H1 (cell line): Measurements from ENCODE around the gene ADRA2C. TPM values are rescaled to one million over a fixed set of nuclear protein-coding genes. Genes with fewer than 3 reads are reported as not detected.

Experiments
- CTCF ChIA-PET: fragments of 300-600 bp; sonication (Branson Sonifier 250); formaldehyde crosslinking; loops from one replicate; lab custom pipeline; 2021; ENCODE audit not compliant: partially characterized antibody; lab: Charles Lee
- POLR2A ChIA-PET: fragments of 300-600 bp; sonication (Branson Sonifier 250); formaldehyde crosslinking; loops from one replicate; lab custom pipeline; 2021; ENCODE audit warnings: inconsistent platforms; ENCODE audit not compliant: partially characterized antibody; lab: Charles Lee
- DNase-seq, 2 experiments: peaks; one replicate each; pipeline versions ENCODE4 v3.0.0 to v3.0.0-alpha.2; 2010 to 2022; ENCODE audit warnings: low spot score in 2 of 2, low read depth in 1 of 2, mixed read lengths in 1 of 2
- FAIRE-seq: peaks from 2 replicates; lab custom pipeline; 2011; peaks lifted over from hg19 to GRCh38; lab: Jason Lieb, UNC
- H2AFZ ChIP-seq: 2 replicates; pipeline ENCODE4 v1.8.1; 2012; ENCODE audit warnings: low read length, inconsistent platforms
- H2AK5ac ChIP-seq: 2 replicates; pipeline ENCODE4 v1.6.1; 2013; ENCODE audit warnings: low read depth, low read length
- H2BK120ac ChIP-seq: replicated peaks from 2 replicates; pipeline ENCODE3; 2013; ENCODE audit warnings: low read depth, low read length, inconsistent platforms
- H2BK12ac ChIP-seq: 2 replicates; pipeline ENCODE4 v1.6.1; 2013; ENCODE audit warnings: low read depth, low read length
- H2BK15ac ChIP-seq: 2 replicates; pipeline ENCODE4 v1.6.1; 2013; ENCODE audit warnings: low read length
- H2BK20ac ChIP-seq: 2 replicates; pipeline ENCODE4 v1.6.1; 2013; ENCODE audit warnings: low read length
- H2BK5ac ChIP-seq: 2 replicates; pipeline ENCODE4 v1.6.1; 2013; ENCODE audit warnings: low read depth, low read length
- H3K14ac ChIP-seq: 2 replicates; pipeline ENCODE4 v1.6.1; 2013; ENCODE audit warnings: inconsistent platforms; ENCODE audit not compliant: insufficient read length
- H3K18ac ChIP-seq: 2 replicates; pipeline ENCODE4 v1.6.1; 2013; ENCODE audit warnings: low read length; ENCODE audit errors: extremely low read depth
- H3K23ac ChIP-seq: 2 replicates; pipeline ENCODE4 v1.6.1; 2013; ENCODE audit warnings: inconsistent platforms; ENCODE audit not compliant: insufficient read length
- H3K23me2 ChIP-seq: 2 replicates; pipeline ENCODE4 v1.6.1; 2013; ENCODE audit warnings: low read depth, low read length
- H3K27ac ChIP-seq: 2 replicates; pipeline ENCODE4 v1.6.1; 2011; ENCODE audit warnings: low read depth, low read length, inconsistent platforms
- H3K27me3 ChIP-seq, 4 experiments: replicated peaks in 1 of 4; 1 replicate in 1 of 4; 2 replicates in 3 of 4; pipeline versions ENCODE4 v1.6.1 to v1.8.1; 2011 to 2013; ENCODE audit warnings: low read length in 3 of 4, mild to moderate bottlenecking in 3 of 4, inconsistent platforms in 2 of 4, mixed read lengths in 2 of 4, moderate library complexity in 1 of 4; ENCODE audit not compliant: control insufficient read depth in 3 of 4, insufficient read depth in 3 of 4; ENCODE audit errors: extremely low read depth in 1 of 4
- H3K36me3 ChIP-seq, 4 experiments: 2 replicates each; pipeline versions ENCODE4 v1.6.1 to v1.8.1; 2011 to 2013; ENCODE audit warnings: mild to moderate bottlenecking in 4 of 4, low read length in 3 of 4, moderate library complexity in 2 of 4, control low read depth in 1 of 4, inconsistent platforms in 1 of 4; ENCODE audit not compliant: insufficient read depth in 4 of 4, control insufficient read depth in 2 of 4
- H3K4ac ChIP-seq: replicated peaks from 2 replicates; pipeline ENCODE3; 2013; ENCODE audit warnings: low read length, low read depth, mixed read lengths, inconsistent platforms; ENCODE audit not compliant: insufficient read length
- H3K4me1 ChIP-seq, 4 experiments: replicated peaks in 1 of 4; 1 replicate in 1 of 4; 2 replicates in 3 of 4; pipeline versions ENCODE4 v1.6.1 to v1.8.1; 2011 to 2013; ENCODE audit warnings: low read length in 3 of 4, inconsistent platforms in 2 of 4, mixed read lengths in 1 of 4; ENCODE audit not compliant: insufficient read depth in 4 of 4, control insufficient read depth in 3 of 4
- H3K4me2 ChIP-seq, 2 experiments: 2 replicates each; pipeline versions ENCODE4 v1.6.1 to v1.8.1; 2011 to 2013; ENCODE audit warnings: low read depth in 2 of 2, low read length in 2 of 2, control low read depth in 1 of 2, inconsistent platforms in 1 of 2, mild to moderate bottlenecking in 1 of 2; ENCODE audit not compliant: insufficient read depth in 1 of 2
- H3K4me3 ChIP-seq, 4 experiments: fragments of 200-600, 300-600 bp in 1 of 4; sonication (generic), shearing (Covaris generic), sonication (Bioruptor Twin) in 1 of 4; 2 replicates each; pipeline versions ENCODE4 v1.5.1 to v1.8.1; 2011 to 2016; ENCODE audit warnings: low read length in 4 of 4, low read depth in 3 of 4, control low read depth in 2 of 4, inconsistent platforms in 2 of 4, mild to moderate bottlenecking in 2 of 4, mixed read lengths in 1 of 4, moderate library complexity in 1 of 4; ENCODE audit not compliant: insufficient read depth in 2 of 4; ENCODE audit errors: extremely low read depth in 1 of 4
- H3K56ac ChIP-seq: replicated peaks from 2 replicates; pipeline ENCODE3; 2013; ENCODE audit warnings: low read depth, mild to moderate bottlenecking, mixed read lengths, low read length, inconsistent platforms; ENCODE audit not compliant: insufficient read length
- H3K79me1 ChIP-seq: 2 replicates; pipeline ENCODE4 v1.6.1; 2013; ENCODE audit warnings: low read depth, low read length, control low read depth
- H3K79me2 ChIP-seq, 2 experiments: 2 replicates each; pipeline versions ENCODE4 v1.6.1 to v1.8.1; 2012 to 2013; ENCODE audit warnings: low read length in 2 of 2, mild to moderate bottlenecking in 2 of 2, inconsistent platforms in 1 of 2; ENCODE audit not compliant: insufficient read depth in 2 of 2, control insufficient read depth in 1 of 2
- H3K9ac ChIP-seq, 4 experiments: replicated peaks in 1 of 4; 1 replicate in 1 of 4; 2 replicates in 3 of 4; pipeline versions ENCODE4 v1.6.1 to v1.8.1; 2011 to 2013; ENCODE audit warnings: low read depth in 3 of 4, low read length in 3 of 4, control low read depth in 2 of 4, mild to moderate bottlenecking in 2 of 4, moderate library complexity in 2 of 4, inconsistent platforms in 1 of 4; ENCODE audit errors: extremely low read depth in 1 of 4
- H3K9me3 ChIP-seq, 2 experiments: 2 replicates each; pipeline versions ENCODE4 v1.6.1 to v1.8.1; 2012 to 2013; ENCODE audit warnings: mild to moderate bottlenecking in 2 of 2, moderate library complexity in 2 of 2, control low read depth in 1 of 2, inconsistent platforms in 1 of 2, low read depth in 1 of 2, low read length in 1 of 2, mixed read lengths in 1 of 2; ENCODE audit not compliant: insufficient read depth in 2 of 2
- H4K20me1 ChIP-seq, 2 experiments: replicated peaks in 1 of 2; 2 replicates each; pipeline versions ENCODE3 to v1.8.1; 2011 to 2013; ENCODE audit warnings: inconsistent platforms in 2 of 2, low read length in 2 of 2, mild to moderate bottlenecking in 1 of 2; ENCODE audit not compliant: insufficient read depth in 2 of 2, control insufficient read depth in 1 of 2
- H4K5ac ChIP-seq: 2 replicates; pipeline ENCODE4 v1.6.1; 2013; ENCODE audit warnings: low read length, low read depth, mixed read lengths, inconsistent platforms; ENCODE audit not compliant: insufficient read length
- H4K8ac ChIP-seq: 2 replicates; pipeline ENCODE4 v1.8.0; 2013; ENCODE audit warnings: mild to moderate bottlenecking, moderate library complexity, low read length, inconsistent platforms; ENCODE audit not compliant: insufficient read depth; ENCODE audit errors: extremely low read depth
- H4K91ac ChIP-seq: replicated peaks from 2 replicates; pipeline ENCODE3; 2013; ENCODE audit warnings: low read length, mixed read lengths, inconsistent platforms; ENCODE audit not compliant: insufficient read length
- BCL11A ChIP-seq, 2 experiments: IDR thresholded peaks; one replicate each; pipeline ENCODE4 v1.6.1; 2011; ENCODE audit warnings: low read depth in 2 of 2, low read length in 2 of 2, mild to moderate bottlenecking in 2 of 2
- CREB1 ChIP-seq: IDR thresholded peaks from 2 replicates; pipeline ENCODE4 v1.6.1; 2012; ENCODE audit warnings: inconsistent platforms
- E2F6 ChIP-seq: IDR thresholded peaks from 2 replicates; pipeline ENCODE4 v1.6.1; 2012; ENCODE audit warnings: inconsistent platforms
- EGR1 ChIP-seq: IDR thresholded peaks from 2 replicates; pipeline ENCODE4 v1.6.1; 2011; ENCODE audit warnings: low read depth, low read length, borderline replicate concordance
- JUND ChIP-seq: IDR thresholded peaks from 2 replicates; pipeline ENCODE4 v1.6.1; 2011; ENCODE audit warnings: mild to moderate bottlenecking, improper control_type of control experiment, low read length
- KDM4A ChIP-seq: IDR thresholded peaks from one replicate; pipeline ENCODE4 v1.7.1; 2012; ENCODE audit warnings: low read depth, mild to moderate bottlenecking, moderate library complexity, low read length, inconsistent platforms; ENCODE audit not compliant: severe bottlenecking
- NRF1 ChIP-seq: IDR thresholded peaks from 2 replicates; pipeline ENCODE4 v1.6.1; 2011; ENCODE audit warnings: mild to moderate bottlenecking, low read depth, low read length, improper control_type of control experiment
- POLR2A ChIP-seq, 2 experiments: IDR thresholded peaks; 1 replicate in 1 of 2; 2 replicates in 1 of 2; pipeline ENCODE4 v1.6.1; 2011; ENCODE audit warnings: low read depth in 2 of 2, low read length in 2 of 2, mild to moderate bottlenecking in 2 of 2; ENCODE audit errors: control extremely low read depth in 1 of 2
- RAD21 ChIP-seq, 2 experiments: IDR thresholded peaks in 1 of 2; conservative IDR thresholded peaks in 1 of 2; 2 replicates each; pipeline ENCODE4 v1.6.1; 2011; ENCODE audit warnings: low read depth in 2 of 2, low read length in 2 of 2, improper control_type of control experiment in 1 of 2, inconsistent platforms in 1 of 2, mild to moderate bottlenecking in 1 of 2, moderate library complexity in 1 of 2
- RNF2 ChIP-seq: fragments of 200-900, 300-1000 bp; sonication (generic); IDR thresholded peaks from 2 replicates; pipeline ENCODE4 v1.7.1; 2016; ENCODE audit warnings: borderline replicate concordance, low read depth, mild to moderate bottlenecking, antibody characterized with exemption, low read length; ENCODE audit not compliant: poor library complexity, severe bottlenecking; ENCODE audit errors: missing control alignments
- SIN3A ChIP-seq, 2 experiments: IDR thresholded peaks in 1 of 2; conservative IDR thresholded peaks in 1 of 2; 2 replicates each; pipeline ENCODE4 v1.6.1; 2011 to 2012; ENCODE audit warnings: low read length in 2 of 2, improper control_type of control experiment in 1 of 2, low read depth in 1 of 2, mild to moderate bottlenecking in 1 of 2
- YY1 ChIP-seq: IDR thresholded peaks from 2 replicates; pipeline ENCODE4 v1.6.1; 2011; ENCODE audit warnings: low read depth, mild to moderate bottlenecking, low read length
- WGBS, 2 experiments: shearing (Covaris generic) in 1 of 2; methylation state at CpG; one replicate each; pipeline versions ENCODE4 v1.1.6 to v1.1.7; 2013 to 2015; ENCODE audit warnings: low lambda C conversion rate in 2 of 2, mixed read lengths in 2 of 2, inconsistent platforms in 1 of 2, low coverage in 1 of 2, missing lambda C conversion rate in 1 of 2; ENCODE audit not compliant: insufficient replicate concordance in 2 of 2, insufficient coverage in 1 of 2, insufficient read length in 1 of 2; ENCODE audit errors: extremely low coverage in 1 of 2, missing lambda C conversion rate in 1 of 2; 5-methylcytosine and 5-hydroxymethylcytosine counted together
- polyA plus RNA-seq, 7 experiments: library from polyadenylated mRNA; depleted of rRNA in 3 of 7; stranded (reverse) in 5 of 7; unstranded in 2 of 7; fragments of >200 nt in 5 of 7; fragments of 200-250 nt in 2 of 7; gene quantifications; 1 replicate in 5 of 7; 2 replicates in 1 of 7; 4 replicates in 1 of 7; pipeline versions ENCODE4 v1.2.1 to v1.2.3, GENCODE V29; 2011 to 2013; ENCODE audit warnings: missing spikeins in 2 of 7, mixed read lengths in 2 of 7
- total RNA-seq: library from RNA; stranded (reverse); fragmentation: NEBNext Ultra II Directional; extraction: Animal tissue kit (Norgen Biotek cat#: 25700); gene quantifications from 2 replicates; pipeline ENCODE4 v1.2.1, GENCODE V29; 2021

ADRA2C gene
- total and polyA plus RNA-seq, 2 of the 8 experiments (the other 6 are each of a cell fraction or from before 2014, with no cell fraction given) = 14.6 to 14.8 TPM

GRCh38 chr4:3769642-3770184 is 3.5 kb downstream of the ADRA2C start:
- no peak for DNase-seq
- 79% methylated on average over 6 of the region's 9 CpGs; no CpG with 5 or more reads in 1 of the 2 experiments for WGBS, 2 experiments
- no peak overlapping the region for H2BK120ac ChIP-seq
- ChIA-PET POLR2A (interaction anchor here (0.6 to 1.4 kb wide), 4 partner anchors 10 to 805 kb away, joined by 3 read pairs; no protein-coding TSS in a partner anchor), CTCF (interaction anchor here (1.0 to 12.1 kb wide), 8 partner anchors 10 to 111 kb away, joined by 3 to 110 read pairs (median 10); no protein-coding TSS in a partner anchor)
- H4K8ac ChIP-seq = no peak overlapping the region
- H2AFZ ChIP-seq = no peak overlapping the region
- no peaks in the 10 kb centered on the region for H3K36me3 ChIP-seq
- no peak overlapping the region for H3K14ac ChIP-seq
- no peak overlapping the region for H3K56ac ChIP-seq
- H2BK5ac ChIP-seq = no peak overlapping the region
- H4K91ac ChIP-seq = no peak overlapping the region
- peak overlapping the region; percentile 46; the same call in 1 of the 2 replicates for H2BK15ac ChIP-seq
- no peak overlapping the region for H2AK5ac ChIP-seq
- H3K4me2 ChIP-seq = no peak overlapping the region
- H4K5ac ChIP-seq = no peak overlapping the region
- no peak overlapping the region for H3K27ac ChIP-seq
- H3K23ac ChIP-seq = no peak overlapping the region
- no peak overlapping the region for H3K18ac ChIP-seq
- H2BK12ac ChIP-seq = no peak overlapping the region
- no peak overlapping the region for H3K9ac ChIP-seq
- H3K27me3 ChIP-seq = peaks cover 4 to 31% (median 20%) of the 10 kb centered on the region in 4 experiments
- no peak overlapping the region for H3K4me3 ChIP-seq
- no peaks in the 10 kb centered on the region for H3K9me3 ChIP-seq
- FAIRE-seq = no peak
- H3K23me2 ChIP-seq = peaks cover 8% of the 10 kb centered on the region; the same call in 1 of the 2 replicates
- H3K4me1 ChIP-seq = peaks cover 0 to 13% (median 7%) of the 10 kb centered on the region in 4 experiments; a peak in 5 of 7 replicates
- H3K4ac ChIP-seq = no peak overlapping the region
- H3K79me2 ChIP-seq = no peaks in the 10 kb centered on the region
- no peaks in the 10 kb centered on the region for H3K79me1 ChIP-seq
- H4K20me1 ChIP-seq = peaks cover 0 to 8% of the 10 kb centered on the region in 2 experiments
- H2BK20ac ChIP-seq = no peak overlapping the region
- TF ChIP-seq KDM4A = no peak
- TF ChIP-seq E2F6 = no peak
- TF ChIP-seq EGR1 = no peak
- TF ChIP-seq POLR2A (IDR thresholded peaks at IDR 0.05; ENCODE audit: control extremely low read depth in 1 of 2, low read depth in 2 of 2, low read length in 2 of 2) = no peak
- TF ChIP-seq NRF1 = no peak
- TF ChIP-seq CREB1 = no peak
- TF ChIP-seq JUND = no peak
- TF ChIP-seq YY1 = no peak
- no peak for TF ChIP-seq SIN3A (conservative IDR thresholded peaks at IDR 0.05 in 1 of 2, IDR thresholded peaks at IDR 0.05 in 1 of 2; ENCODE audit: low read depth in 1 of 2, low read length in 2 of 2)
- TF ChIP-seq RAD21 (IDR thresholded peaks at IDR 0.05 in 1 of 2, conservative IDR thresholded peaks at IDR 0.05 in 1 of 2; ENCODE audit: low read depth in 2 of 2, low read length in 2 of 2) = no peak
- TF ChIP-seq RNF2 = no peak
- TF ChIP-seq BCL11A (IDR thresholded peaks at IDR 0.05; ENCODE audit: low read depth in 2 of 2, low read length in 2 of 2) = no peak
